C1 segment of cervical spinal cord (tissue), 14 donors: ENCODE data around the gene MLEC.

ENCODE experiments used
- DNase-seq, 14 donors: peaks; one replicate each; lab custom pipeline; 2025; lab: John Stamatoyannopoulos, UW

MLEC gene

GRCh38 chr12:120741476-120742421 is 54.8 kb downstream of the MLEC start:
- no peak for DNase-seq

DNA sequence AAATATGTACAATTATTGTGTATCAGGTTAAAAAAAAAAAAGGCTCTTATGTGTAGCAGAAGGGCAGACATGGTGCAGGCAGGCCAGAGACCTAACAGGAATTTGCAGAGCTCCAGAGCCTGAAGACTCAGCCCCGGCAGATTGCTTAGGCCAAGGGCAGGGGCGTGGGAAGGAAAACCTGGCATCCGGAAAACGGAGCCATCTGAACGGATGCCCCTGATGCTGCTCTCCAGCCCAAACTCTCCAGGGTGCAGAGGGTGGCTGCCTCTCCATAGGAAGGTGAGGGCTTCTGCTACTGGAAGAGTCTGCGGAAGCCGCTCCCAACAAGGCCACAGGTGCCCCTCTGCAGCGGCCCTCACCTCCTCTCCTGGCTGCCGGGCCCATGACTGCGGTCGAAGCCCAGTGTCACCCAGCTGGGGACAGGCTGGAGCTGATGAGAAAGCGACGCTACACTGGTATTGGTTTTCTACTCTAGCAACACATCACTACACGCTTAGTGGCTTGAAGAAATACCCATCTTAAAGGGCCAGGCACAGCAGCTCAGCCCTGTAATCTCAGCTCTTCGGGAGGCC is 58.1 kb downstream of the MLEC start:
- no peak for DNase-seq

DNA sequence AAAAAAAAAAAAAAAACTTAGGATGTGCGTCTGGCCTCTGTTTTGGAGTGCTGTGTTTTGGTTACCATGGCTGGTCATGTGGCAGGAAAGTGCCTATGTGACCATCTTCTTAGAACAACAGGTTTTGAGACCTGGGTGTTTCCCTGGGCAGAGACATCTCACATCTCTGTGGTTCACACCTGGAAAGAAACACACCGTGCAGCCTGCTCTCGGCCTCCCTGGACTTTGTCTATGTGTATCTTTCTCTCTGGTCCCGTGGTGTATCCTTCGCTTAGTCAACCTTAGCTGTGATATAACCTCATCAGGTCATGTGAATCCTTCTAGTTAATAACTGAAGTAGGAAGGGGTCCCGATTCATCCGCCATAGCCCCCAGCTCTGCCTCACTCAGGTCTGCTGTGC is 61.3 kb downstream of the MLEC start:
- no peak for DNase-seq

DNA sequence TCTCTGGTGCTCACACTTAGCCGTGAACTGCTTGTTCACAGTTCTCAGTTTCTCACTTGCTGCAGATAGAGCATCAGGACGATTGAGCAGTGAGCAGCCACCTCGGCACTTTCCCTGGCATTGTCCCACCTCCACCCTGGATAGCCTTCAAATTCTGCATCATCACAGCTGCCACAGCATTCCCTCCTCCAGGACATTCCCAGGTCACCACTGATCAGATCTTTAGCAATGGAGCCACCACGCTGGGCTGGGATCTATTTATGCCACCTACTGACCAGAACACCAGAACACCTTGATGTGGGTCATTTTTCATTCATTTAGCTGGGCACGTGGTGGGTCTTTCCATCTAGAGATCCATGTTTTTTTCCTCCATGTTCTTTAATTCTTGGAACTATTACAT is 62.3 kb downstream of the MLEC start:
- no peak for DNase-seq

- no peak for DNase-seq
Measured at GRCh38 chr12:120750806-120751205, 63.9 kb downstream of the MLEC start.

- DNase-seq, result no peak
Measured at GRCh38 chr12:120751389-120751788, 64.4 kb downstream of the MLEC start.
